CD14-positive monocyte (primary cell): ENCODE data around the gene DESI1. TPM values are rescaled to one million over a fixed set of nuclear protein-coding genes. Genes with fewer than 3 reads are reported as not detected.

Experiments used
- DNase-seq, 3 donors: peaks; one replicate each; pipeline ENCODE4 v3.0.0-alpha.2; 2011 to 2022
- H2AFZ ChIP-seq: 2 replicates; pipeline ENCODE4 v1.6.0; 2012; ENCODE audit warnings: mild to moderate bottlenecking, low read depth, low read length, inconsistent platforms; ENCODE audit not compliant: insufficient read depth, poor library complexity, severe bottlenecking
- H3K27ac ChIP-seq, 2 donors: 1 replicate in 1 of 2; 2 replicates in 1 of 2; pipeline ENCODE4 v1.5.1; 2012 to 2013; ENCODE audit warnings: low read length in 2 of 2, control low read depth in 1 of 2, inconsistent platforms in 1 of 2, low read depth in 1 of 2, mild to moderate bottlenecking in 1 of 2
- H3K27me3 ChIP-seq, 2 donors: one replicate each; pipeline versions ENCODE4 v1.6.0 to v1.6.1; 2011 to 2013; ENCODE audit warnings: low read length in 2 of 2; ENCODE audit not compliant: control insufficient read depth in 2 of 2, insufficient read depth in 2 of 2
- H3K36me3 ChIP-seq, 2 donors: replicated peaks in 1 of 2; 1 replicate in 1 of 2; 2 replicates in 1 of 2; pipeline versions ENCODE4 v1.5.1 to v1.6.1; 2012 to 2013; ENCODE audit warnings: low read length in 2 of 2, control low read depth in 1 of 2, inconsistent platforms in 1 of 2, mild to moderate bottlenecking in 1 of 2; ENCODE audit not compliant: insufficient read depth in 2 of 2, control insufficient read depth in 1 of 2
- H3K4me1 ChIP-seq, 2 donors: 1 replicate in 1 of 2; 2 replicates in 1 of 2; pipeline versions ENCODE4 v1.5.1 to v1.6.1; 2012 to 2013; ENCODE audit warnings: low read length in 2 of 2, control low read depth in 1 of 2, inconsistent platforms in 1 of 2, mild to moderate bottlenecking in 1 of 2, moderate library complexity in 1 of 2; ENCODE audit not compliant: insufficient read depth in 2 of 2, control insufficient read depth in 1 of 2
- H3K4me2 ChIP-seq: replicated peaks from 2 replicates; pipeline ENCODE3; 2012; ENCODE audit warnings: low read length, moderate library complexity, mild to moderate bottlenecking; ENCODE audit not compliant: poor library complexity, severe bottlenecking; ENCODE audit errors: extremely low read depth
- H3K4me3 ChIP-seq, 3 experiments: fragments of 200-600 bp in 1 of 3; sonication (generic) in 1 of 3; replicated peaks in 1 of 3; 1 replicate in 2 of 3; 2 replicates in 1 of 3; pipeline ENCODE4 v1.5.1; 2011 to 2013; ENCODE audit warnings: low read length in 3 of 3, mild to moderate bottlenecking in 3 of 3, control low read depth in 2 of 3, low read depth in 2 of 3, inconsistent platforms in 1 of 3, moderate library complexity in 1 of 3
- H3K79me2 ChIP-seq: 2 replicates; pipeline ENCODE4 v1.6.0; 2012; ENCODE audit warnings: mild to moderate bottlenecking, control low read depth, inconsistent platforms, low read length, moderate library complexity; ENCODE audit not compliant: insufficient read depth
- H3K9ac ChIP-seq: 2 replicates; pipeline ENCODE4 v1.6.0; 2017; ENCODE audit warnings: low read length, mild to moderate bottlenecking; ENCODE audit not compliant: insufficient read depth, poor library complexity, severe bottlenecking
- H3K9me3 ChIP-seq, 2 donors: replicated peaks in 1 of 2; 1 replicate in 1 of 2; 2 replicates in 1 of 2; pipeline versions ENCODE4 v1.5.1 to v1.6.1; 2012 to 2013; ENCODE audit warnings: low read length in 2 of 2, control low read depth in 1 of 2; ENCODE audit not compliant: control insufficient read depth in 1 of 2, insufficient read depth in 1 of 2
- H4K20me1 ChIP-seq: 2 replicates; pipeline ENCODE4 v1.6.0; 2012; ENCODE audit warnings: mild to moderate bottlenecking, low read length, control low read depth, moderate library complexity; ENCODE audit not compliant: insufficient read depth
- H3K27ac Mint-ChIP-seq, 7 donors: one replicate each; pipeline ENCODE4 v1.8.0; 2020; ENCODE audit warnings: mild to moderate bottlenecking in 7 of 7, mixed read lengths in 7 of 7, moderate library complexity in 6 of 7, inconsistent platforms in 2 of 7
- H3K27me3 Mint-ChIP-seq, 3 donors: one replicate each; pipeline ENCODE4 v1.8.0; 2021 to 2022; ENCODE audit warnings: low read depth in 3 of 3, mild to moderate bottlenecking in 3 of 3, mixed read lengths in 3 of 3, moderate library complexity in 3 of 3, inconsistent platforms in 1 of 3
- H3K36me3 Mint-ChIP-seq, 2 donors: one replicate each; pipeline ENCODE4 v1.8.0; 2020; ENCODE audit warnings: mixed read lengths in 2 of 2, inconsistent platforms in 1 of 2, mild to moderate bottlenecking in 1 of 2
- H3K4me1 Mint-ChIP-seq: one replicate; pipeline ENCODE4 v1.8.0; 2020; ENCODE audit warnings: mild to moderate bottlenecking, mixed read lengths
- H3K4me3 Mint-ChIP-seq, 2 donors: one replicate each; pipeline ENCODE4 v1.8.0; 2020; ENCODE audit warnings: mild to moderate bottlenecking in 2 of 2, mixed read lengths in 2 of 2, moderate library complexity in 1 of 2
- H3K9me3 Mint-ChIP-seq, 7 donors: one replicate each; pipeline ENCODE4 v1.8.0; 2020 to 2022; ENCODE audit warnings: mixed read lengths in 7 of 7, mild to moderate bottlenecking in 6 of 7, moderate library complexity in 6 of 7, inconsistent platforms in 2 of 7
- CTCF ChIP-seq: fragments of 200-600 bp; IDR thresholded peaks from one replicate; pipeline ENCODE4 v1.8.0; 2022; ENCODE audit warnings: antibody characterized with exemption, mild to moderate bottlenecking
- WGBS: methylation state at CpG from one replicate; pipeline ENCODE4 v1.1.5; 2013; ENCODE audit warnings: missing lambda C conversion rate; ENCODE audit not compliant: insufficient coverage; 5-methylcytosine and 5-hydroxymethylcytosine counted together
- intact Hi-C, 2 donors: fragments of 100-400 bp; cut with micrococcal nuclease; formaldehyde crosslinking; loops; one replicate each; pipeline versions ENCODE4 v1.15.0 to v1.15.1; 2023
- polyA plus RNA-seq, 3 donors: library from polyadenylated mRNA; depleted of rRNA in 1 of 3; unstranded in 2 of 3; stranded (reverse) in 1 of 3; fragments of 300-500 nt in 2 of 3; fragments of >200 nt in 1 of 3; fragmentation: Illumina TruSeq in 2 of 3; gene quantifications; 1 replicate in 2 of 3; 2 replicates in 1 of 3; pipeline ENCODE4 v1.2.3, GENCODE V29; 2012 to 2021

DESI1 gene
- polyA plus RNA-seq, 3 donors: 15.8 to 33.7 (median 31.5) TPM

- peak overlapping the region; percentile 95 to 100 for H3K27ac ChIP-seq
- TF ChIP-seq CTCF: no peak
- peak overlapping the region; percentile 92 for H3K9ac ChIP-seq
- peaks cover 24 to 34% of the 10 kb centered on the region in 2 donors for H3K36me3 Mint-ChIP-seq
- H3K4me3 ChIP-seq: peak overlapping the region; percentile 85 to 100 (median 86)
- peaks cover 86% of the 10 kb centered on the region for H3K79me2 ChIP-seq
- peaks cover 12 to 16% of the 10 kb centered on the region in 2 donors for H3K36me3 ChIP-seq
- DNase-seq: peak in 2 of 3 donors; percentile 1 to 37
- peak overlapping the region; percentile 89 for H3K4me2 ChIP-seq
- peak overlapping the region; percentile 97 to 100 (median 98) for H3K27ac Mint-ChIP-seq
- peak overlapping the region; percentile 90 to 94 for H3K4me3 Mint-ChIP-seq
- no peaks in the 10 kb centered on the region for H4K20me1 ChIP-seq
- no peaks in the 10 kb centered on the region for H3K27me3 ChIP-seq
- peaks cover 0 to 3% (median 0%) of the 10 kb centered on the region in 7 donors for H3K9me3 Mint-ChIP-seq
- intact Hi-C loops: loop anchor here in 1 of 2 donors (1.0 to 10.0 kb wide), 6 partner anchors 30 to 995 kb away; partner anchors contain the start of genes POLDIP3, RANGAP1 and TOB2
- WGBS: 1% methylated on average over 23 of the region's 24 CpGs
- H2AFZ ChIP-seq: peak overlapping the region; percentile 58
- peaks cover 34 to 37% of the 10 kb centered on the region in 2 donors for H3K4me1 ChIP-seq
- peaks cover 35% of the 10 kb centered on the region for H3K4me1 Mint-ChIP-seq
- no peaks in the 10 kb centered on the region for H3K9me3 ChIP-seq
- no peaks in the 10 kb centered on the region for H3K27me3 Mint-ChIP-seq
These were observed 759 bp downstream of the DESI1 start for GRCh38 chr22:41619979-41620588.

GRCh38 chr22:41613456-41613855, 7.4 kb downstream of the DESI1 start:
- Histone ChIP-seq H3K9ac (no peak overlapping the region), H3K4me3 (no peak overlapping the region), H2AFZ (no peak overlapping the region), H3K36me3 (peaks cover 4 to 31% of the 10 kb centered on the region in 2 donors), H4K20me1 (peaks cover 31% of the 10 kb centered on the region), H3K27me3 (no peaks in the 10 kb centered on the region), H3K9me3 (no peaks in the 10 kb centered on the region), H3K27ac (no peak overlapping the region), H3K4me2 (no peak overlapping the region), H3K79me2 (peaks cover 49% of the 10 kb centered on the region), H3K4me1 (peaks cover 4 to 6% of the 10 kb centered on the region in 2 donors)
- Mint-ChIP-seq H3K4me1 (peaks cover 12% of the 10 kb centered on the region), H3K36me3 (peaks cover 24 to 47% of the 10 kb centered on the region in 2 donors), H3K9me3 (no peaks in the 10 kb centered on the region), H3K4me3 (no peak overlapping the region), H3K27ac (peak overlapping the region in 2 of 7 donors; percentile 55 to 61), H3K27me3 (peaks cover 0 to 7% (median 5%) of the 10 kb centered on the region in 3 donors)
- no CpG with 5 or more reads among the region's 2 CpGs for WGBS
- intact Hi-C loops: no loop called here
- no peak for TF ChIP-seq CTCF
- no peak for DNase-seq
